ENCODE data around the gene APAF1.

APAF1 gene

GRCh38 chr12:98724384-98725155 is 79.5 kb downstream of the APAF1 start:
- DNase-seq (ENCODE audit: low read depth, low spot score), result no peak

DNA sequence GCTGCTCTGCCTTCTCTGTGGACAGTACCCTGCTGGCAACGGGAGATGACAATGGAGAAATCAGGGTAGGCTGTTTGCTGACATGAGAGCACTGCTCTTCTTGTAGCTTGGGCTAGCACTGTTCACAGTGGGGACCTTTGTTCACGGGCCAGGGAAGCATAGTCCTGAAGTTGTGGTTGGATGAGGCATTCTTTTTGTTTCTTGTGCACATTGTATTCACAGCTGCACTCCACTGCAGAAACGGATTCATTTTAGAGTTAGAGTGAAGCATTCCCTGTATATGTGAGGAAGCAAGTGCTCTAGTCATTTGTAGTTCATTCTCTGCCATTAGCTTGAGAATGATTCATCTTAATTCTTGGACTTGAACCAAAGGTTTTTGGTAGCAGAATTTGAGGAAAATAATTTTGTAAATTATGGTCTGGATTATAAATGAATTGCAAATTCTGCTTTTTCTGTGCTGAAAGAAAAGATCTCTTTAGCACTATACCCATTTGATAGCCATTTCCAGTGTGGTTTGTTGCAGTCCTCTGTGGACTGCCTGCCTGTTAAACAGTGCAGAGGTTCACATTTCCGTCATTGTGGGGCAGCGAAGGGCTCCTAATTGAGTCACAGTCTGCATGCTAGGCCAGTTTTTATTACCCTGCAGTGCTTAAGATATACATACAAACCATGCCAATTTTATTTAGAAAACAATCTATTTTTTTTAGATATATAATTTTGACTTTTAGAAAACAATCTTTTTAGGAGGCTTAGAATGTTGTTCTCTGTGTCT is 80.6 kb downstream of the APAF1 start:
- DNase-seq (ENCODE audit: low read depth, low spot score), result no peak

- no peak for DNase-seq (ENCODE audit: low read depth, low spot score)
Observed at GRCh38 chr12:98727196-98727595, 82.1 kb downstream of the APAF1 start.

DNA sequence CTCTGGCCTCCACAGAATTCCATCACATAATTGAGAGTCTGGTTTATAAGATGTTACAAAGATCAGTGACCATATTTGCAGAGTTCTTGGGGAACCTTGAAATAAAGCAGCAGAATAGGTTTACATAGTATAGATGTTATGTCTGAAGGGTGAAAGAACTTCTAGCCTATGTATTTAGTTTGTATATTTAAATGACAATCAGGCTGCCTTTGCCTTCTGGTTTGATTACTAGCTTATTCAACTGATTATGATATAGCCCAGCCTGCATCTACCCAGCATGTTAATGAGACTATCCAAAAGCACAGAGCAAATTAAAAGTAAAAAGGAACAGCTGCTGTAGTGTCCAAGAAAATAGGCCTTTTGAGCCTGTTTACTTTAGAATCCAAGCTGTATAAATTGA is 85.3 kb downstream of the APAF1 start:
- DNase-seq (ENCODE audit: low read depth, low spot score), result no peak

DNA sequence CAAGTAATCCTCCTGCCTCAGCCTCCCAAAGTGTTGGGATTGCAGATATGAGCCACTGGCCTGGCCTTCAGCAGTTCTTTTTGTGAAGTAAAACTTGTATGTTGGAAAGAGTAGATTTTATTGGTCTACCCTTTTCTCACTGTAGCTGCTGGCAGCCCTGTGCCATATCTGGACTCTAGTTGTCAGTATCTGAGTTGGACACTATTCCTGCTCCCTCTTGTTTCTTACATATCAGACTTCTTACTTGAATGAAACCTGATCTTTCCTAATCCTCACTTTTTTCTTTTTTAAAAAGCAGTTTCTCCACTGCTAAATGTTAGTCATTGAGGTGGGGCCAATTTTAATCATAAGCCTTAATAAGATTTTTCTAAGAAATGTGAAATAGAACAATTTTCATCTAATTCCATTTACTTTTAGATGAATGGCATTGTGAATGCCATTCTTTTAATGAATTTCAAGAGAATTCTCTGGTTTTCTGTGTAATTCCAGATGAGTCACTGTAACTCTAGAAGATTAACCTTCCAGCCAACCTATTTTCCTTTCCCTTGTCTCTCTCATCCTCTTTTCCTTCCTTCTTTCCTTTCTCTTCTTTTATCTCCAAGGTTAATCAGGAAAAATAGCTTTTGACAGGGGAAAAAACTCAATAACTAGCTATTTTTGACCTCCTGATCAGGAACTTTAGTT is 88.7 kb downstream of the APAF1 start:
- DNase-seq (ENCODE audit: low read depth, low spot score), result no peak

DNA sequence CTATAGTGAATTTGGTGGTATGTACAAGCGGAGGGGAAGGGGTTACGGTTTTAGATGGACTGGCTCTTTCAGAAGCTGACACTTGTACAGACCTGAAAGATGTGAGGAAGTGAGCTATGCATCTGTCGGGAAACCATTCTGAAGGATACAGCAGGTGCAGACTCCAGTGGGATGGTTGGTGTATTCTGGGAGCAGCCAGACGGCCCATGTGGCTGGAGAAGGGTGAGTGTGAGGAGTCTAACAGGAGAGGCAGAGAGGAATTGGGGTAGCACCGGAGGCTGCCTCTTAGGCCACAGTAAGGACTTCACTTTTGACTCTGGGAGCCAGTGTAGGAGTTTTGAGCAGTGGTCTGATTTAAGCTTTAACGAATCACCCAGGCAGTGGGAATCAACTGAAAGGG is 90.7 kb downstream of the APAF1 start:
- no peak for DNase-seq (ENCODE audit: low read depth, low spot score)

GRCh38 chr12:98736352-98737321 is 91.5 kb downstream of the APAF1 start:
- DNase-seq (ENCODE audit: low read depth, low spot score), result no peak

GRCh38 chr12:98737322-98737712 is 92.2 kb downstream of the APAF1 start:
- no peak for DNase-seq (ENCODE audit: low read depth, low spot score)

- DNase-seq (ENCODE audit: low read depth, low spot score), result no peak
Observed at GRCh38 chr12:98738002-98738401, 92.9 kb downstream of the APAF1 start.

DNA sequence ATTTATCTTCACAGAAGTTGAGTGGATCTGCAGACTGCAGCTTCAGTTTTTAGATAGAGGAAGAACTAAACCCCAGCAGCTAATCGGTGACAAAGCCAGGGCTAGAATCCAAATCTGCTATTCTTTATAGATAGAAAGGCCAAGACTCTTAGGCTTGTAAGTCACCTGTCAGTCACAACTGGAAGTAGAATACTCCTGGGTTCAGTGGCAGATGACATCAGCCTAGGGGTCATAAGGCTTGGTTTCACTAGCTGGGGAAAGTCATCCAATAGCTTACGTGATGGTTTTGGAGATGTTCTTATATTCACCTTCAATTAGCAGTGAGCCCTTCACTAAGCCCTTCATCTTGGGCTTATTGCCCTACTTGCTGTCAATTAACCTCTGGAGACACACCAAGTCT is 93.4 kb downstream of the APAF1 start:
- DNase-seq (ENCODE audit: low read depth, low spot score), result no peak

GRCh38 chr12:98740751-98741150 is 95.7 kb downstream of the APAF1 start:
- DNase-seq (ENCODE audit: low read depth, low spot score), result no peak

DNA sequence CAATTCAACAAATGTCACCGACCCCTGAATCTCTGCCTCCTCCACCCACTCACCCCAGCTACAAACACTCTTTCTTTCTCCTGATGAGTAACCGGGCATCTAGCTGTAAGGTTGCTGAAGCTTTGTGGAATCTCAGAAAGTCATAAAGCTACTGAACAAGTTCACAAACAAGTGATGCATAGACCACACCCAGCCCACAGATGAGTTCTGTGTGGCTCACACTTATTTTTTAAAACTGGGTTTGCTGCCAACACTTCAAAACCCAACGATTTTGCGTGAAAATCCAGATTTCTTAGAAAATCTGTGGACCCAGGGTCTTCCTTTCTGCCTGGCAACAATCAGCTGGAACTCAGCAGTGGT is 96.1 kb downstream of the APAF1 start:
- DNase-seq (ENCODE audit: low read depth, low spot score), result no peak

- DNase-seq (ENCODE audit: low read depth, low spot score), result no peak
Observed at GRCh38 chr12:98741556-98742265, 96.6 kb downstream of the APAF1 start.

DNA sequence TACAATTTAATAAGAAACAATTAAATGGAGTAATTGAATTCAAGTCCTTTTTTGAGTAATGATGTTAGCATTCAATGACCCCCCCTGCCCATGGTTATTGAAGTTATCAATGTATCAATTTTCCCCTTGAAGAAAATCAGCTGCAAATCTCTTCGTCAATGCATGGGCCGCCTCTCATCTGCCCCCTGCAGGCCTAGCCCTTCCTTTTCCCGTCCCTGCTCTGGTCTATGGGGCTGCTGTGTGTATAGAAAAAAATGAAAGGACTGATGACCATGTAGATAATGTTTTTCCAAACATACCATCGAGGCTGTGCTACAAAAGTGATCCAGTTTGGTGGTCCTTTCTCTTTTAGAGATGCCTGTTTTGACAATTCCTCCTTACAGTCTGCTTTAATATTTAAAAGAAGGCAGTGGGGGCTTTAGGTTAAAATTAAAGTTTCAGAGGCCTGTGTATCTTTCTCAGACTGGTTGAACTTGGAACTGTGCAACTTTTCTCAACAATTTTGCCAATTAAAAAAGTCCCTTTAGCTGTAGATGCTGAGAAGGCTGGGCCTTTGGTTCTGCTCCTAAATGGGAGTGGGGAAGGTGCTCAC is 98.4 kb downstream of the APAF1 start:
- DNase-seq (ENCODE audit: low read depth, low spot score), result no peak

DNA sequence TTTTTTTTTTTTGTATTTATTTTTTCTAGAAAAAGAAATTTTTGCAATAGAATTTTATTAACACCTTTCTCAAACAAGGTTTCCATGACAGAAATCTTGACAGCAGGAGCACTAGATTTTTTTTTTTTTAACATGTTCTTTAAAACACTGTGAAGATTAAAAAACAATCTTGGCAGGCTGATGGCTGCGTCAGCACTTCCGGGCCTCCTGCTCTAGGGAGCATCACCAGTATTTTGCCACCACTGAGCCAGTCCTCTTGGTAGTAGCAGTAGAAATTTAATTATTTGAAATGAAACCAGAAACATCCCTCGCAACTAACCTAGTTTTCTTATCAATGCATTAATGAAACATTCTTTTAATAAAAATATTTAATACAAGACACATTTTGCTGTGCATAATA is 99.6 kb downstream of the APAF1 start:
- DNase-seq (ENCODE audit: low read depth, low spot score), result no peak

GRCh38 chr12:98745578-98746391 is 100.7 kb downstream of the APAF1 start:
- no peak for DNase-seq (ENCODE audit: low read depth, low spot score)

GRCh38 chr12:98748463-98748862 is 103.4 kb downstream of the APAF1 start:
- DNase-seq (ENCODE audit: low read depth, low spot score), result no peak

GRCh38 chr12:98750511-98750910 is 105.4 kb downstream of the APAF1 start:
- DNase-seq (ENCODE audit: low read depth, low spot score), result no peak

DNA sequence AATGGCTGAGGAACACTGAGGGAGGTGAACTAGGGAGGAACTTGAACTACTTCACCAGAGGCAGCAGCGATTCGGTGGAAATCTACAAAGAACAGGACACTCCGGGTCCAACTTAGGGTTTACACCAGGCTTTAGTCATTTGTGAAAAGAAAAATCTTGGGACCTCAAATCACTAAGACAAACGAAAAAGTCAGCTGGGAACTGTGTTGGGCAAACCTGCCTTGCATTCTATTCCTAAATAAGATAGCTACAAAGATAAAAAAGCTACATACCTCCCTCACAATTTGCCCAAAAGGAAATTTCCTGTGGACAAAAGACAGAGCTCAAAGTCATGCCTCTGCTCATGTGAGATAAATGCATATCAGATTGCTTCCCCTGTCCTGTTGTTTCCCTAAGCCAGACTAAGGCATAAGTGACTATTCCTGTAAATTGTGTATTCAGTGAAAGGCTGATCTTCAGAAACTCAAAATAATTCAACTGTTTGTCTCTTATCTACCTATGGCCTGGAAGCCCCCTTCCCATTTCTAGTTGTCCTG is 106.6 kb downstream of the APAF1 start:
- DNase-seq (ENCODE audit: low read depth, low spot score), result no peak
